Endothelial cell of hepatic sinusoid (primary cell): ENCODE measurements around the gene MYPN.

Experiments
- in situ Hi-C: cut with HindIII; loops from 2 replicates; pipeline ENCODE4 v1.10.0; 2017; ENCODE audit warnings: low sequenced_read_pairs

Gene MYPN

GRCh38 chr10:68092512-68092911, 16.8 kb upstream of the MYPN start:
- in situ Hi-C loops, result no loop called here

GRCh38 chr10:68095153-68095552, 14.1 kb upstream of the MYPN start:
- in situ Hi-C loops, result no loop called here

- in situ Hi-C loops, result no loop called here
Measured at GRCh38 chr10:68096913-68097516, 12.3 kb upstream of the MYPN start.

GRCh38 chr10:68099736-68100135, 9.6 kb upstream of the MYPN start:
- in situ Hi-C loops, result loop anchor here (5.0 kb wide), 1 partner anchor 58 kb away; no protein-coding TSS in a partner anchor

- in situ Hi-C loops, result loop anchor here (5.0 kb wide), 1 partner anchor 56 kb away; no protein-coding TSS in a partner anchor
Measured at GRCh38 chr10:68101066-68101465, 8.2 kb upstream of the MYPN start.

- in situ Hi-C loops, result loop anchor here (5.0 kb wide), 1 partner anchor 54 kb away; no protein-coding TSS in a partner anchor
Measured at GRCh38 chr10:68103261-68103878, 5.9 kb upstream of the MYPN start.

- in situ Hi-C loops, result loop anchor here (5.0 kb wide), 1 partner anchor 53 kb away; no protein-coding TSS in a partner anchor
Measured at GRCh38 chr10:68103901-68104300, 5.4 kb upstream of the MYPN start.

GRCh38 chr10:68105820-68106219, 3.5 kb upstream of the MYPN start:
- in situ Hi-C loops, result loop anchor here (5.0 kb wide), 1 partner anchor 94 kb away; no protein-coding TSS in a partner anchor

GRCh38 chr10:68106656-68107055, 2.6 kb upstream of the MYPN start:
- in situ Hi-C loops, result loop anchor here (5.0 kb wide), 1 partner anchor 94 kb away; no protein-coding TSS in a partner anchor

- in situ Hi-C loops, result loop anchor here (5.0 kb wide), 1 partner anchor 95 kb away; no protein-coding TSS in a partner anchor
Measured at GRCh38 chr10:68107651-68108050, 1.6 kb upstream of the MYPN start.

- in situ Hi-C loops, result loop anchor here (5.0 kb wide), 1 partner anchor 96 kb away; no protein-coding TSS in a partner anchor
Measured at GRCh38 chr10:68108051-68108450, 1.2 kb upstream of the MYPN start.

GRCh38 chr10:68108653-68109052, 635 bp upstream of the MYPN start:
- in situ Hi-C loops, result loop anchor here (5.0 kb wide), 1 partner anchor 96 kb away; no protein-coding TSS in a partner anchor

- in situ Hi-C loops, result no loop called here
Measured at GRCh38 chr10:68110027-68110426, 739 bp downstream of the MYPN start.

- in situ Hi-C loops, result no loop called here
Measured at GRCh38 chr10:68111584-68111983, 2.3 kb downstream of the MYPN start.

- in situ Hi-C loops, result no loop called here
Measured at GRCh38 chr10:68112837-68113236, 3.5 kb downstream of the MYPN start.

GRCh38 chr10:68118657-68119056, 9.4 kb downstream of the MYPN start:
- in situ Hi-C loops, result no loop called here

- in situ Hi-C loops, result no loop called here
Measured at GRCh38 chr10:68121020-68121743, 11.9 kb downstream of the MYPN start.

- in situ Hi-C loops, result no loop called here
Measured at GRCh38 chr10:68121852-68122251, 12.6 kb downstream of the MYPN start.

GRCh38 chr10:68124718-68125117, 15.4 kb downstream of the MYPN start:
- in situ Hi-C loops, result no loop called here

GRCh38 chr10:68125772-68126171, 16.5 kb downstream of the MYPN start:
- in situ Hi-C loops, result no loop called here

GRCh38 chr10:68128015-68128414, 18.7 kb downstream of the MYPN start:
- in situ Hi-C loops, result no loop called here

GRCh38 chr10:68132391-68132790, 23.1 kb downstream of the MYPN start:
- in situ Hi-C loops, result no loop called here
